H1 (cell line): ENCODE results near the gene RHOB. TPM values are rescaled to one million over a fixed set of nuclear protein-coding genes. Genes with fewer than 3 reads are reported as not detected.

ENCODE experiments used
- CTCF ChIA-PET: fragments of 300-600 bp; sonication (Branson Sonifier 250); formaldehyde crosslinking; loops from one replicate; lab custom pipeline; 2021; ENCODE audit not compliant: partially characterized antibody; lab: Charles Lee
- POLR2A ChIA-PET: fragments of 300-600 bp; sonication (Branson Sonifier 250); formaldehyde crosslinking; loops from one replicate; lab custom pipeline; 2021; ENCODE audit warnings: inconsistent platforms; ENCODE audit not compliant: partially characterized antibody; lab: Charles Lee
- DNase-seq, 2 experiments: peaks; one replicate each; pipeline versions ENCODE4 v3.0.0 to v3.0.0-alpha.2; 2010 to 2022; ENCODE audit warnings: low spot score in 2 of 2, low read depth in 1 of 2, mixed read lengths in 1 of 2
- FAIRE-seq: peaks from 2 replicates; lab custom pipeline; 2011; peaks lifted over from hg19 to GRCh38; lab: Jason Lieb, UNC
- H2AFZ ChIP-seq: 2 replicates; pipeline ENCODE4 v1.8.1; 2012; ENCODE audit warnings: low read length, inconsistent platforms
- H2AK5ac ChIP-seq: 2 replicates; pipeline ENCODE4 v1.6.1; 2013; ENCODE audit warnings: low read depth, low read length
- H2BK120ac ChIP-seq: replicated peaks from 2 replicates; pipeline ENCODE3; 2013; ENCODE audit warnings: low read depth, low read length, inconsistent platforms
- H2BK12ac ChIP-seq: 2 replicates; pipeline ENCODE4 v1.6.1; 2013; ENCODE audit warnings: low read depth, low read length
- H2BK15ac ChIP-seq: 2 replicates; pipeline ENCODE4 v1.6.1; 2013; ENCODE audit warnings: low read length
- H2BK20ac ChIP-seq: 2 replicates; pipeline ENCODE4 v1.6.1; 2013; ENCODE audit warnings: low read length
- H2BK5ac ChIP-seq: 2 replicates; pipeline ENCODE4 v1.6.1; 2013; ENCODE audit warnings: low read depth, low read length
- H3K14ac ChIP-seq: 2 replicates; pipeline ENCODE4 v1.6.1; 2013; ENCODE audit warnings: inconsistent platforms; ENCODE audit not compliant: insufficient read length
- H3K18ac ChIP-seq: 2 replicates; pipeline ENCODE4 v1.6.1; 2013; ENCODE audit warnings: low read length; ENCODE audit errors: extremely low read depth
- H3K23ac ChIP-seq: 2 replicates; pipeline ENCODE4 v1.6.1; 2013; ENCODE audit warnings: inconsistent platforms; ENCODE audit not compliant: insufficient read length
- H3K23me2 ChIP-seq: 2 replicates; pipeline ENCODE4 v1.6.1; 2013; ENCODE audit warnings: low read depth, low read length
- H3K27ac ChIP-seq: 2 replicates; pipeline ENCODE4 v1.6.1; 2011; ENCODE audit warnings: low read depth, low read length, inconsistent platforms
- H3K27me3 ChIP-seq, 4 experiments: replicated peaks in 1 of 4; 1 replicate in 1 of 4; 2 replicates in 3 of 4; pipeline versions ENCODE4 v1.6.1 to v1.8.1; 2011 to 2013; ENCODE audit warnings: low read length in 3 of 4, mild to moderate bottlenecking in 3 of 4, inconsistent platforms in 2 of 4, mixed read lengths in 2 of 4, moderate library complexity in 1 of 4; ENCODE audit not compliant: control insufficient read depth in 3 of 4, insufficient read depth in 3 of 4; ENCODE audit errors: extremely low read depth in 1 of 4
- H3K36me3 ChIP-seq, 4 experiments: 2 replicates each; pipeline versions ENCODE4 v1.6.1 to v1.8.1; 2011 to 2013; ENCODE audit warnings: mild to moderate bottlenecking in 4 of 4, low read length in 3 of 4, moderate library complexity in 2 of 4, control low read depth in 1 of 4, inconsistent platforms in 1 of 4; ENCODE audit not compliant: insufficient read depth in 4 of 4, control insufficient read depth in 2 of 4
- H3K4ac ChIP-seq: replicated peaks from 2 replicates; pipeline ENCODE3; 2013; ENCODE audit warnings: low read length, low read depth, mixed read lengths, inconsistent platforms; ENCODE audit not compliant: insufficient read length
- H3K4me1 ChIP-seq, 4 experiments: replicated peaks in 1 of 4; 1 replicate in 1 of 4; 2 replicates in 3 of 4; pipeline versions ENCODE4 v1.6.1 to v1.8.1; 2011 to 2013; ENCODE audit warnings: low read length in 3 of 4, inconsistent platforms in 2 of 4, mixed read lengths in 1 of 4; ENCODE audit not compliant: insufficient read depth in 4 of 4, control insufficient read depth in 3 of 4
- H3K4me2 ChIP-seq, 2 experiments: 2 replicates each; pipeline versions ENCODE4 v1.6.1 to v1.8.1; 2011 to 2013; ENCODE audit warnings: low read depth in 2 of 2, low read length in 2 of 2, control low read depth in 1 of 2, inconsistent platforms in 1 of 2, mild to moderate bottlenecking in 1 of 2; ENCODE audit not compliant: insufficient read depth in 1 of 2
- H3K4me3 ChIP-seq, 4 experiments: fragments of 200-600, 300-600 bp in 1 of 4; sonication (generic), shearing (Covaris generic), sonication (Bioruptor Twin) in 1 of 4; 2 replicates each; pipeline versions ENCODE4 v1.5.1 to v1.8.1; 2011 to 2016; ENCODE audit warnings: low read length in 4 of 4, low read depth in 3 of 4, control low read depth in 2 of 4, inconsistent platforms in 2 of 4, mild to moderate bottlenecking in 2 of 4, mixed read lengths in 1 of 4, moderate library complexity in 1 of 4; ENCODE audit not compliant: insufficient read depth in 2 of 4; ENCODE audit errors: extremely low read depth in 1 of 4
- H3K56ac ChIP-seq: replicated peaks from 2 replicates; pipeline ENCODE3; 2013; ENCODE audit warnings: low read depth, mild to moderate bottlenecking, mixed read lengths, low read length, inconsistent platforms; ENCODE audit not compliant: insufficient read length
- H3K79me1 ChIP-seq: 2 replicates; pipeline ENCODE4 v1.6.1; 2013; ENCODE audit warnings: low read depth, low read length, control low read depth
- H3K79me2 ChIP-seq, 2 experiments: 2 replicates each; pipeline versions ENCODE4 v1.6.1 to v1.8.1; 2012 to 2013; ENCODE audit warnings: low read length in 2 of 2, mild to moderate bottlenecking in 2 of 2, inconsistent platforms in 1 of 2; ENCODE audit not compliant: insufficient read depth in 2 of 2, control insufficient read depth in 1 of 2
- H3K9ac ChIP-seq, 4 experiments: replicated peaks in 1 of 4; 1 replicate in 1 of 4; 2 replicates in 3 of 4; pipeline versions ENCODE4 v1.6.1 to v1.8.1; 2011 to 2013; ENCODE audit warnings: low read depth in 3 of 4, low read length in 3 of 4, control low read depth in 2 of 4, mild to moderate bottlenecking in 2 of 4, moderate library complexity in 2 of 4, inconsistent platforms in 1 of 4; ENCODE audit errors: extremely low read depth in 1 of 4
- H3K9me3 ChIP-seq, 2 experiments: 2 replicates each; pipeline versions ENCODE4 v1.6.1 to v1.8.1; 2012 to 2013; ENCODE audit warnings: mild to moderate bottlenecking in 2 of 2, moderate library complexity in 2 of 2, control low read depth in 1 of 2, inconsistent platforms in 1 of 2, low read depth in 1 of 2, low read length in 1 of 2, mixed read lengths in 1 of 2; ENCODE audit not compliant: insufficient read depth in 2 of 2
- H4K20me1 ChIP-seq, 2 experiments: replicated peaks in 1 of 2; 2 replicates each; pipeline versions ENCODE3 to v1.8.1; 2011 to 2013; ENCODE audit warnings: inconsistent platforms in 2 of 2, low read length in 2 of 2, mild to moderate bottlenecking in 1 of 2; ENCODE audit not compliant: insufficient read depth in 2 of 2, control insufficient read depth in 1 of 2
- H4K5ac ChIP-seq: 2 replicates; pipeline ENCODE4 v1.6.1; 2013; ENCODE audit warnings: low read length, low read depth, mixed read lengths, inconsistent platforms; ENCODE audit not compliant: insufficient read length
- H4K8ac ChIP-seq: 2 replicates; pipeline ENCODE4 v1.8.0; 2013; ENCODE audit warnings: mild to moderate bottlenecking, moderate library complexity, low read length, inconsistent platforms; ENCODE audit not compliant: insufficient read depth; ENCODE audit errors: extremely low read depth
- H4K91ac ChIP-seq: replicated peaks from 2 replicates; pipeline ENCODE3; 2013; ENCODE audit warnings: low read length, mixed read lengths, inconsistent platforms; ENCODE audit not compliant: insufficient read length
- CBX8 ChIP-seq: fragments of 300-800, 300-1000 bp; sonication (generic); IDR thresholded peaks from 2 replicates; pipeline ENCODE4 v1.7.1; 2016; ENCODE audit warnings: low read depth, low read length, borderline replicate concordance
- CREB1 ChIP-seq: IDR thresholded peaks from 2 replicates; pipeline ENCODE4 v1.6.1; 2012; ENCODE audit warnings: inconsistent platforms
- EGR1 ChIP-seq: IDR thresholded peaks from 2 replicates; pipeline ENCODE4 v1.6.1; 2011; ENCODE audit warnings: low read depth, low read length, borderline replicate concordance
- GABPA ChIP-seq: IDR thresholded peaks from 2 replicates; pipeline ENCODE4 v1.6.1; 2011; ENCODE audit warnings: mild to moderate bottlenecking, low read length, moderate library complexity, borderline replicate concordance; ENCODE audit not compliant: insufficient read depth
- GTF2F1 ChIP-seq: IDR thresholded peaks from 2 replicates; pipeline ENCODE4 v1.6.1; 2012; ENCODE audit warnings: low read depth, low read length, improper control_type of control experiment, borderline replicate concordance
- HDAC2 ChIP-seq, 2 experiments: fragments of 300-600 bp in 1 of 2; sonication (generic) in 1 of 2; IDR thresholded peaks; 2 replicates each; pipeline ENCODE4 v1.6.1; 2011 to 2012; ENCODE audit warnings: low read depth in 2 of 2, low read length in 2 of 2, mild to moderate bottlenecking in 2 of 2, moderate library complexity in 2 of 2, borderline replicate concordance in 1 of 2, inconsistent platforms in 1 of 2
- NRF1 ChIP-seq: IDR thresholded peaks from 2 replicates; pipeline ENCODE4 v1.6.1; 2011; ENCODE audit warnings: mild to moderate bottlenecking, low read depth, low read length, improper control_type of control experiment
- PHF8 ChIP-seq: fragments of 200-600 bp; sonication (generic); conservative IDR thresholded peaks from 2 replicates; pipeline ENCODE4 v1.7.1; 2012; ENCODE audit warnings: low read depth, mild to moderate bottlenecking, inconsistent platforms, low read length, moderate library complexity
- POU5F1 ChIP-seq: IDR thresholded peaks from 2 replicates; pipeline ENCODE4 v1.6.1; 2011; ENCODE audit warnings: low read depth, mild to moderate bottlenecking, low read length, moderate library complexity
- SAP30 ChIP-seq: fragments of 300-600 bp; sonication (generic); IDR thresholded peaks from 2 replicates; pipeline ENCODE4 v1.7.1; 2012; ENCODE audit warnings: low read length, moderate library complexity, mild to moderate bottlenecking, inconsistent platforms; ENCODE audit not compliant: insufficient read depth, insufficient replicate concordance
- TAF1 ChIP-seq: IDR thresholded peaks from 2 replicates; pipeline ENCODE4 v1.6.1; 2011; ENCODE audit warnings: mild to moderate bottlenecking, low read depth, low read length
- TCF12 ChIP-seq: IDR thresholded peaks from 2 replicates; pipeline ENCODE4 v1.6.1; 2011; ENCODE audit warnings: low read depth, mild to moderate bottlenecking, low read length
- ZNF274 ChIP-seq: IDR thresholded peaks from 2 replicates; pipeline ENCODE4 v1.7.0; 2012; ENCODE audit warnings: low read length, borderline replicate concordance; ENCODE audit errors: extremely low read depth
- WGBS, 2 experiments: shearing (Covaris generic) in 1 of 2; methylation state at CpG; one replicate each; pipeline versions ENCODE4 v1.1.6 to v1.1.7; 2013 to 2015; ENCODE audit warnings: low lambda C conversion rate in 2 of 2, mixed read lengths in 2 of 2, inconsistent platforms in 1 of 2, low coverage in 1 of 2, missing lambda C conversion rate in 1 of 2; ENCODE audit not compliant: insufficient replicate concordance in 2 of 2, insufficient coverage in 1 of 2, insufficient read length in 1 of 2; ENCODE audit errors: extremely low coverage in 1 of 2, missing lambda C conversion rate in 1 of 2; 5-methylcytosine and 5-hydroxymethylcytosine counted together
- polyA plus RNA-seq, 7 experiments: library from polyadenylated mRNA; depleted of rRNA in 3 of 7; stranded (reverse) in 5 of 7; unstranded in 2 of 7; fragments of >200 nt in 5 of 7; fragments of 200-250 nt in 2 of 7; gene quantifications; 1 replicate in 5 of 7; 2 replicates in 1 of 7; 4 replicates in 1 of 7; pipeline versions ENCODE4 v1.2.1 to v1.2.3, GENCODE V29; 2011 to 2013; ENCODE audit warnings: missing spikeins in 2 of 7, mixed read lengths in 2 of 7
- total RNA-seq: library from RNA; stranded (reverse); fragmentation: NEBNext Ultra II Directional; extraction: Animal tissue kit (Norgen Biotek cat#: 25700); gene quantifications from 2 replicates; pipeline ENCODE4 v1.2.1, GENCODE V29; 2021
- TF ChIP-seq, protein P1 (sequence below): IDR thresholded peaks from 2 replicates; pipeline ENCODE4 v1.6.1; 2012; ENCODE audit warnings: inconsistent platforms

Gene RHOB
- total and polyA plus RNA-seq, 2 of the 8 experiments (the other 6 are each of a cell fraction or from before 2014, with no cell fraction given), result 9.3 to 9.5 TPM

DNA sequence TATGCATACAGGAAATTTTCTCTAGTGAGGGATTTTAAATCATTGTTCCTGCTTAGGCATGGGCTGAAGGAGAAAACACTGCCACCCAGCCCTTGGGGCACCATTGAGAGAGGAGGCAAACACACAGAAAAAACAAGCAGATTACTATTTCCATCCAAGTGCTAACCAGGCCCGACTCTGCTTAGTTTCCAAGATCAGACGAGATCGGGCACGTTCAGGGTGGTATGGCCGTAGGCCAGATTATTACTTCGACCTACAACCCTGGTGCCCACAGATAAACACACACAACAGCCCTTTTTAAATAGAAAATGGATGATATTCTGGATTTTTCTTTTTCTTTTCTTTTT is 45.4 kb upstream of the RHOB start:
- Histone ChIP-seq H3K18ac (no peak overlapping the region), H4K91ac (no peak overlapping the region), H3K79me2 (no peaks in the 10 kb centered on the region), H3K4ac (no peak overlapping the region), H3K23ac (no peak overlapping the region), H3K14ac (no peak overlapping the region), H2BK15ac (no peak overlapping the region), H3K4me3 (no peak overlapping the region), H4K5ac (no peak overlapping the region), H4K8ac (no peak overlapping the region), H2AK5ac (no peak overlapping the region), H3K27me3 (no peaks in the 10 kb centered on the region), H2BK5ac (no peak overlapping the region), H3K27ac (no peak overlapping the region), H4K20me1 (no peaks in the 10 kb centered on the region), H3K9me3 (no peaks in the 10 kb centered on the region), H2BK120ac (no peak overlapping the region), H3K79me1 (no peaks in the 10 kb centered on the region), H2AFZ (no peak overlapping the region), H3K4me2 (no peak overlapping the region), H2BK20ac (no peak overlapping the region), H3K9ac (no peak overlapping the region), H3K36me3 (no peaks in the 10 kb centered on the region), H3K56ac (no peak overlapping the region), H3K4me1 (no peaks in the 10 kb centered on the region), H2BK12ac (no peak overlapping the region), H3K23me2 (no peaks in the 10 kb centered on the region)
- CTCF ChIA-PET, result interaction anchor here (0.6 to 3.0 kb wide), 5 partner anchors 11 to 241 kb away, joined by 3 to 16 read pairs (median 4); partner anchors contain the start of gene SDC1
- DNase-seq, result no peak
- 91% methylated on average over 6 of the region's 6 CpGs; no CpG with 5 or more reads in 1 of the 2 experiments for WGBS, 2 experiments
- POLR2A ChIA-PET, result interaction anchor here (1.2 kb wide), 1 partner anchor 10 kb away, joined by 3 read pairs; no protein-coding TSS in a partner anchor
- FAIRE-seq, result no peak
- TF ChIP-seq TCF12 (no peak), EGR1 (no peak), SAP30 (no peak), GABPA (no peak), TAF1 (no peak), CBX8 (no peak), ZNF274 (no peak), GTF2F1 (no peak), POU5F1 (no peak), HDAC2 (IDR thresholded peaks at IDR 0.05; ENCODE audit: borderline replicate concordance in 1 of 2, low read depth in 2 of 2, low read length in 2 of 2) (no peak), CREB1 (no peak), NRF1 (no peak), PHF8 (no peak)
- TF ChIP-seq, protein P1, sequence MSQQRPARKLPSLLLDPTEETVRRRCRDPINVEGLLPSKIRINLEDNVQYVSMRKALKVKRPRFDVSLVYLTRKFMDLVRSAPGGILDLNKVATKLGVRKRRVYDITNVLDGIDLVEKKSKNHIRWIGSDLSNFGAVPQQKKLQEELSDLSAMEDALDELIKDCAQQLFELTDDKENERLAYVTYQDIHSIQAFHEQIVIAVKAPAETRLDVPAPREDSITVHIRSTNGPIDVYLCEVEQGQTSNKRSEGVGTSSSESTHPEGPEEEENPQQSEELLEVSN, result no peak
